ENCODE data around the gene PLD1. TPM values are rescaled to one million over a fixed set of nuclear protein-coding genes. Genes with fewer than 3 reads are reported as not detected.

PLD1 gene
- total and polyA plus RNA-seq, 2 of the 8 experiments (the other 6 are each of a cell fraction or from before 2014, with no cell fraction given), result 1.2 to 2.6 TPM

GRCh38 chr3:171586274-171586673 is 224.0 kb downstream of the PLD1 start:
- Histone ChIP-seq H2AK5ac (ENCODE audit: low read depth, low read length) (no peak overlapping the region), H2BK20ac (ENCODE audit: low read length) (no peak overlapping the region), H4K20me1 (replicated peaks in 1 of 2; ENCODE audit: control insufficient read depth in 1 of 2, insufficient read depth in 2 of 2, low read length in 2 of 2) (no peaks in the 10 kb centered on the region), H3K4me3 (ENCODE audit: extremely low read depth in 1 of 4, insufficient read depth in 2 of 4, low read depth in 3 of 4, low read length in 4 of 4) (no peak overlapping the region), H3K23me2 (ENCODE audit: low read depth, low read length) (no peaks in the 10 kb centered on the region), H3K36me3 (ENCODE audit: control insufficient read depth in 2 of 4, insufficient read depth in 4 of 4, low read length in 3 of 4) (no peaks in the 10 kb centered on the region), H2BK12ac (ENCODE audit: low read depth, low read length) (no peak overlapping the region), H3K79me1 (ENCODE audit: low read depth, low read length) (no peaks in the 10 kb centered on the region), H2BK15ac (ENCODE audit: low read length) (no peak overlapping the region), H3K18ac (ENCODE audit: extremely low read depth, low read length) (no peak overlapping the region), H3K9me3 (ENCODE audit: insufficient read depth in 2 of 2, low read depth in 1 of 2, low read length in 1 of 2) (no peaks in the 10 kb centered on the region), H4K91ac (replicated peaks; ENCODE audit: insufficient read length, low read length) (no peak overlapping the region), H3K27me3 (replicated peaks in 1 of 4; ENCODE audit: control insufficient read depth in 3 of 4, extremely low read depth in 1 of 4, insufficient read depth in 3 of 4, low read length in 3 of 4) (no peaks in the 10 kb centered on the region), H2AFZ (ENCODE audit: low read length) (no peak overlapping the region), H3K4me1 (replicated peaks in 1 of 4; ENCODE audit: control insufficient read depth in 3 of 4, insufficient read depth in 4 of 4, low read length in 3 of 4) (peaks cover 0 to 3% (median 0%) of the 10 kb centered on the region in 4 experiments; a peak in 1 of 7 replicates), H4K5ac (ENCODE audit: insufficient read length, low read depth, low read length) (no peak overlapping the region), H4K8ac (ENCODE audit: extremely low read depth, insufficient read depth, low read length) (no peak overlapping the region), H3K79me2 (ENCODE audit: control insufficient read depth in 1 of 2, insufficient read depth in 2 of 2, low read length in 2 of 2) (no peaks in the 10 kb centered on the region), H3K9ac (replicated peaks in 1 of 4; ENCODE audit: extremely low read depth in 1 of 4, low read depth in 3 of 4, low read length in 3 of 4) (no peak overlapping the region), H3K56ac (replicated peaks; ENCODE audit: insufficient read length, low read depth, low read length) (no peak overlapping the region), H3K14ac (ENCODE audit: insufficient read length) (no peak overlapping the region), H3K4me2 (ENCODE audit: insufficient read depth in 1 of 2, low read depth in 2 of 2, low read length in 2 of 2) (no peak overlapping the region), H3K27ac (ENCODE audit: low read depth, low read length) (no peak overlapping the region), H2BK5ac (ENCODE audit: low read depth, low read length) (no peak overlapping the region), H3K23ac (ENCODE audit: insufficient read length) (no peak overlapping the region), H2BK120ac (replicated peaks; ENCODE audit: low read depth, low read length) (no peak overlapping the region), H3K4ac (replicated peaks; ENCODE audit: insufficient read length, low read depth, low read length) (no peak overlapping the region)
- POLR2A ChIA-PET (ENCODE audit: partially characterized antibody), result no interaction called here
- CTCF ChIA-PET (ENCODE audit: partially characterized antibody), result interaction anchor here (0.8 to 0.9 kb wide), 3 partner anchors 21 to 185 kb away, joined by 3 to 4 read pairs (median 3); no protein-coding TSS in a partner anchor
- 79% methylated on average over 3 of the region's 3 CpGs; no CpG with 5 or more reads in 1 of the 2 experiments for WGBS, 2 experiments (ENCODE audit: extremely low coverage in 1 of 2, insufficient coverage in 1 of 2, insufficient read length in 1 of 2, insufficient replicate concordance in 2 of 2, low coverage in 1 of 2, low lambda C conversion rate in 2 of 2, missing lambda C conversion rate in 1 of 2)
- FAIRE-seq, result no peak
- DNase-seq (ENCODE audit: low read depth in 1 of 2, low spot score in 2 of 2), result no peak
- TF ChIP-seq MAFK (IDR thresholded peaks at IDR 0.05; ENCODE audit: low read depth, low read length) (no peak), POLR2AphosphoS5 (IDR thresholded peaks at IDR 0.05; ENCODE audit: low read depth, low read length) (no peak), POLR2A (IDR thresholded peaks at IDR 0.05; ENCODE audit: control extremely low read depth in 1 of 2, low read depth in 2 of 2, low read length in 2 of 2) (no peak), ASH2L (IDR thresholded peaks at IDR 0.05; ENCODE audit: low read length) (no peak), MAX (IDR thresholded peaks at IDR 0.05) (no peak), CREB1 (IDR thresholded peaks at IDR 0.05) (no peak), TAF7 (optimal IDR thresholded peaks at IDR 0.05; ENCODE audit: borderline replicate concordance, low read depth, low read length) (no peak), KDM4A (IDR thresholded peaks at IDR 0.05; ENCODE audit: low read depth, low read length, severe bottlenecking) (no peak), RBBP5 (IDR thresholded peaks at IDR 0.05; ENCODE audit: borderline replicate concordance, low read depth, low read length) (no peak), GTF2F1 (IDR thresholded peaks at IDR 0.05; ENCODE audit: borderline replicate concordance, low read depth, low read length) (no peak), SP2 (IDR thresholded peaks at IDR 0.05; ENCODE audit: low read length) (no peak), PHF8 (conservative IDR thresholded peaks at IDR 0.05; ENCODE audit: low read depth, low read length) (no peak), GABPA (IDR thresholded peaks at IDR 0.05; ENCODE audit: borderline replicate concordance, insufficient read depth, low read length) (no peak), TAF1 (IDR thresholded peaks at IDR 0.05; ENCODE audit: low read depth, low read length) (no peak), YY1 (IDR thresholded peaks at IDR 0.05; ENCODE audit: low read depth, low read length) (no peak)

Measured in H1 (cell line).